NCI-H2227 (cell line): Measurements from ENCODE around the gene CRYBA2.

Source experiments
- DNase-seq: peaks from one replicate; lab custom pipeline; 2025; ENCODE audit not compliant: unreplicated experiment; lab: John Stamatoyannopoulos, UW

CRYBA2 gene

GRCh38 chr2:218956039-218956438, 37.2 kb downstream of the CRYBA2 start:
- DNase-seq: no peak

DNA sequence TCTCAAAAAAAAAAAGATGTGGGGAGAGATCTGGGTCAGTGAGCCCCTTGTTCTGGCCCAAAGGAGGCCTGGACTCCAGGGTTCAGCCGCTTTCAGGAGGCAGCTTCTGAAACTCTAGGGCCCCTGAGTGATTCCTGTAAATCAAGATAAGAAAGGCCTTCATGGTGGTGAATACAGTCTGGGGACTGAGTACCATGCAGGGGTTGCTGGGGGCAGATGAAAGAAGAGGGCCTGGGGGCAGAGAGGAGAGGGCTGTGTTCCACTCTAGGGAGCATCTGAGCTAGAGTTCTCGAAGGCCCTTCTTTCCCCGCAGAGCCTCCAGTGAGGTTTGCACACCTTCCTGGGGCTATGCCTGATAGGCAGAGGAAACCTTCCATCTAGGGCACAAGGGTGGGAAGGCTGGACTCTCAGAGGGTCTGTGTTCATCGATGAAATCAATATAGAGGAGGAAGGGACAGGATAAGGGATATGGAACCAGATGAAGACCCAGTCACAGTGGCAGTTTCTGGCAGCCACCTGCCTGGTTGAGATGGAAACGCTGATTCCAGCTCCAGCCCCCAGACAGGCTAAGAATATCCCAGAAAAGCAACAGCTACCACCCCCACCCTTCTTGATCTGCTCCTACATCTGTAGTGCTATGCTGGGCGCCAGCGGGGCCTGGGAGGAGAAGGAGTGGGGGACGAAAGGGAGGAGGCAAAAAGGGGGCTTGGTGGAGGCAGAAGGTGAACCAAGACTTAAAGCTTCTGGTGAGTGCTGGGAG, 38.5 kb downstream of the CRYBA2 start:
- DNase-seq: no peak

DNA sequence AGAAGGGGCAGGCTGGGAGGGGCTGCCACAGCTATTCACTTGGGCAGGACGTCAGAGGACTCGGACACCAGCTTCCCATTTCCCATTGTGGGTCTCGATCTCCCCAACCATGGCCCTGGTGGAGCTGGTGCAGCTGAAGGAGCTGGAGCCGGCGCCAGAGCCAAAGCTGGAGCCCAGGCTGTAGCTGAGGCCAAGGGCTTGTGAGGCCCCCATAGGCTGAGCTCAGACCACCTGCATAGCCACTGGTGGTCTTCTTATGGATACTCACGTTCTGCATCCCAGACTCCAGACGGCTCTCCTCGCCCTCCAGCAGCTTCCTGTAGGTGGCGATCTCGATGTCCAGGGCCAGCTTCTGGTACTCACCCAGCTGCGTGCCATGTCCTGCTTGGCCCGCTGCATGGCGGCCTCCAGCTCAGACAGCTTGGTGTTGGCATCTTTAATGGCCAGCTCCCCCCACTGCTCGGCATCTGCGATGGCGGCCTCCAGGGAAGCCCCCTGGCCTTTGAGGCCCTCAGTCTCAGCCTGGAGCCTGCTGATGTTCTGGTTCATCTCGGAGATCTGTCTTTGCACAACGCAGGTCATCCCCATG, 39.8 kb downstream of the CRYBA2 start:
- no peak for DNase-seq

GRCh38 chr2:218952160-218952559, 41.1 kb downstream of the CRYBA2 start:
- DNase-seq: no peak

DNA sequence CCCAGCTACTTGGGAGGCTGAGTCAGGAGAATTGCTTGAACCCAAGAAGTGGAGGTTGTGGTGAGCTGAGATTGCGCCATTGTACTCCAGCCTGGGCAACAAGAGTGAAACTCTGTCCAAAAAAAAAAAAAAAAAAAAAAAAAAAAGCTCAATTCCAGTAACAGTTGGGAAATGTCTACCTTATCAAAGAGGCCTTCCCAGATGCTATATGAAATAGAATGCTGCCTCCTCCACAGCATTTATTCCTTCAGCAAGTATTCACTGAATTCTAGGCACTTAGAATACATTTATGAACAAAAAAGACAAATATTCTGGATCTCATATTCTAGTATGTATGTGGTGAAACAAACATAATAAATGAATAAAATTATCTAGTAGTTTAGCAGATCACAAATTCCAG, 46.6 kb downstream of the CRYBA2 start:
- DNase-seq: no peak

GRCh38 chr2:218944759-218945404, 48.3 kb downstream of the CRYBA2 start:
- no peak for DNase-seq
